ENCODE results near the gene SPI1. TPM values are rescaled to one million over a fixed set of nuclear protein-coding genes. Genes with fewer than 3 reads are reported as not detected.

SPI1 gene
- total and polyA plus RNA-seq, 12 donors, result 2.7 to 79.2 (median 41.8) TPM

DNA sequence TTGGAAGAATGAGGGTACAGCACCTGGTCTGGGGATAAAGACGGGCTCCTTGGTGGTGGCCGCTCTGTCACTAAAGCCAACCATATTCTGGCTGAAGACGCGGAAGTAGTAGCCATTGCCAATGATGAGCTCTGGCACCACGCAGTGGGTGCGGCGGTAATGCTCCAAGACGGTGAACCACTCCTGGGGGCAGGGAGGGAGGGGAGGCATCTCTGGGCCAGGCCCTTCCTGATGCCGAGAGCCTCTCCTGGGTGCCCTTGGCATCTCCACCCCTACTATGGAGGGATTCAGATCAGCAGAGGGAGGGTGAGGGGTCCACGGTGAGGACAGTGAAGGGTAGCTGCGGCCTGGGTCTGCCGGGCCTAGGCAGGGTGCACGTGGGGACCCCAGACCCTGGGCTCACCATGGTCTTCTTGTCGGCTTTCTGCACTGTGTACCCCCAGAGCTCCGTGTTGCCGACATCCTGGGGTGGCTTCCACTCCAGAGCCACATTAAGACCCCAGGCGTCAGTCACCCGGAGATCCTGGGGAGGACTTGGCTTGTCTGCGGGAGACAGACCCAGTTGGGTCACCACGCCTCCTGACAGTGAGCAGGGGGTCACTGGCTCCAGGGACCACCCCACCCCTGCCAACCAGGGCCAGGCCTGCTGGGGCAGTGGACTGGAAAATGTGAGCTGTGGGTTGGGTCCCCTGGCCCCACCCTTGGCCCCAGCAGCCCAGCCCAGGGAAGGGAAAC, 45.4 kb downstream of the SPI1 start:
- WGBS, 4 donors, result 93 to 96% (median 95%) methylated on average over 9 to 20 of the region's 20 CpGs
- no peak for TF ChIP-seq POLR2A (IDR thresholded peaks at IDR 0.05)
- no peak for TF ChIP-seq CTCF (IDR thresholded peaks at IDR 0.05)
- no peaks in the 10 kb centered on the region for H3K4me1 ChIP-seq (replicated peaks in 1 of 2)
- no peak overlapping the region for H3K4me3 ChIP-seq
- intact Hi-C loops (cut with DNase I), result no loop called here
- no peaks in the 10 kb centered on the region for H3K27me3 ChIP-seq
- no peaks in the 10 kb centered on the region for H3K9me3 ChIP-seq (replicated peaks in 1 of 3)
- no peak for DNase-seq
- no peak overlapping the region for H3K27ac ChIP-seq
- no peaks in the 10 kb centered on the region for H3K36me3 ChIP-seq (replicated peaks in 1 of 2)

DNA sequence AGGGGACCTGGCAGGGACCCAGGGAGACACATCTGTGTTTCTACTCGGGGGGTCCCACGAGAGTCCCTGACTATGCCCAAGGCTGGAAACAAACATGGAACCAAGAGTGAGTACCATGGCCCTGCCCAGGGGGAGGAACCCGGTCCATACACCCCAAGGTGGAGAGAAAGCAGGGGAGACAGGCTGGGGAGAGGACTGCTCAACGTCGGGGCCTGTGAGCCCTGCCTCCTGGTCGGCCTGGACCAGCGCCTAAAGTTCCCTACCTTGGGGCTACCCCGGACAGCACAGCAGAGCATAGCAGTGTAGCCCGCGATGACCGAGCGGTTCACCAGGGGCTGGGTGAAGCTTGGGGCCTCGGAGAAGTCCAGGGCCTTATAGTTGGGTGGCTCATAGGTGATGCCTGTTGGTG, 46.0 kb downstream of the SPI1 start:
- WGBS, 4 donors, result 80 to 93% (median 88%) methylated on average over 3 to 13 of the region's 13 CpGs
- H3K27ac ChIP-seq, result no peak overlapping the region
- H3K36me3 ChIP-seq (replicated peaks in 1 of 2), result no peaks in the 10 kb centered on the region
- no peak for DNase-seq
- intact Hi-C loops (cut with DNase I), result no loop called here
- H3K9me3 ChIP-seq (replicated peaks in 1 of 3), result no peaks in the 10 kb centered on the region
- H3K4me1 ChIP-seq (replicated peaks in 1 of 2), result no peaks in the 10 kb centered on the region
- no peak overlapping the region for H3K4me3 ChIP-seq
- no peaks in the 10 kb centered on the region for H3K27me3 ChIP-seq
- TF ChIP-seq POLR2A (IDR thresholded peaks at IDR 0.05) (no peak), CTCF (IDR thresholded peaks at IDR 0.05) (no peak)

GRCh38 chr11:47331454-47332302, 46.7 kb downstream of the SPI1 start:
- H3K27ac ChIP-seq, result no peak overlapping the region
- 84 to 91% (median 88%) methylated on average over 8 to 21 of the region's 21 CpGs for WGBS, 4 donors

More at GRCh38 chr11:47331454-47332302, 46.7 kb downstream of the SPI1 start:
- Histone ChIP-seq H3K4me1 (replicated peaks in 1 of 2) (no peaks in the 10 kb centered on the region), H3K27me3 (no peaks in the 10 kb centered on the region), H3K4me3 (no peak overlapping the region), H3K36me3 (replicated peaks in 1 of 2) (no peaks in the 10 kb centered on the region), H3K9me3 (replicated peaks in 1 of 3) (no peaks in the 10 kb centered on the region)
- TF ChIP-seq POLR2A (IDR thresholded peaks at IDR 0.05), result no peak
- TF ChIP-seq CTCF (IDR thresholded peaks at IDR 0.05), result no peak
- no peak for DNase-seq
- intact Hi-C loops (cut with DNase I), result no loop called here
